ENCODE measurements around the gene COL21A1. TPM values are rescaled to one million over a fixed set of nuclear protein-coding genes. Genes with fewer than 3 reads are reported as not detected.

Gene COL21A1
- total RNA-seq, 1 experiment from 2014 or later: 1.8 TPM

- WGBS (ENCODE audit: extremely low coverage, insufficient read length, low lambda C conversion rate): no CpG with 5 or more reads among the region's 1 CpG
- no peak overlapping the region for H3K27ac Mint-ChIP-seq
- Histone ChIP-seq H3K4me1 (ENCODE audit: insufficient read depth, low read length) (no peaks in the 10 kb centered on the region), H3K27me3 (ENCODE audit: insufficient read depth, low read length) (no peaks in the 10 kb centered on the region), H3K79me2 (ENCODE audit: insufficient read depth, low read length) (no peaks in the 10 kb centered on the region), H3K27ac (ENCODE audit: insufficient read length, low read depth, low read length) (no peak overlapping the region), H3K18ac (ENCODE audit: insufficient read length, low read depth, low read length) (no peak overlapping the region), H2BK20ac (ENCODE audit: low read depth, low read length, poor library complexity, severe bottlenecking) (no peak overlapping the region), H3K23ac (ENCODE audit: insufficient read length, low read depth, low read length) (no peak overlapping the region), H3K56ac (ENCODE audit: insufficient read length, low read depth, low read length) (no peak overlapping the region), H4K20me1 (ENCODE audit: control insufficient read depth, insufficient read depth, insufficient read length) (no peaks in the 10 kb centered on the region), H4K8ac (replicated peaks; ENCODE audit: insufficient read length, low read depth, low read length) (no peak overlapping the region), H4K91ac (ENCODE audit: insufficient read length, low read depth, low read length) (no peak overlapping the region), H3K4me2 (ENCODE audit: insufficient read depth, insufficient read length, low read length) (no peak overlapping the region), H2BK5ac (ENCODE audit: insufficient read length, low read length) (no peak overlapping the region), H3K4ac (ENCODE audit: low read depth, low read length) (no peak overlapping the region), H2AK5ac (ENCODE audit: insufficient read length, low read length) (no peak overlapping the region), H2BK120ac (ENCODE audit: low read depth, low read length, poor library complexity, severe bottlenecking) (no peak overlapping the region), H4K5ac (ENCODE audit: insufficient read length, low read depth, low read length) (no peak overlapping the region), H2BK12ac (ENCODE audit: insufficient read length, low read depth, low read length) (no peak overlapping the region), H3T11ph (ENCODE audit: low read length) (no peak overlapping the region), H3K9me3 (ENCODE audit: control insufficient read depth, low read depth, low read length) (no peaks in the 10 kb centered on the region), H3K79me1 (ENCODE audit: insufficient read depth, low read depth, low read length, poor library complexity, severe bottlenecking) (no peaks in the 10 kb centered on the region), H2AFZ (ENCODE audit: low read length) (no peak overlapping the region), H2BK15ac (ENCODE audit: low read depth, low read length) (no peak overlapping the region), H3K23me2 (ENCODE audit: insufficient read length, low read depth, low read length, poor library complexity, severe bottlenecking) (no peaks in the 10 kb centered on the region), H3K9ac (ENCODE audit: extremely low read depth, insufficient read length, low read length) (no peak overlapping the region), H3K14ac (ENCODE audit: insufficient read depth, low read length) (no peak overlapping the region)
- no peak overlapping the region for H3K4me3 Mint-ChIP-seq
- H3K36me3 Mint-ChIP-seq (ENCODE audit: insufficient read depth in 1 of 3, low read depth in 3 of 3): no peaks in the 10 kb centered on the region
- H3K27me3 Mint-ChIP-seq (ENCODE audit: low read depth): no peaks in the 10 kb centered on the region
- DNase-seq: no peak
- no peak for TF ChIP-seq CTCF (conservative IDR thresholded peaks at IDR 0.05)
- H3K9me3 Mint-ChIP-seq: no peaks in the 10 kb centered on the region
- no peaks in the 10 kb centered on the region for H3K4me1 Mint-ChIP-seq
These were observed 184.5 kb downstream of the COL21A1 start for GRCh38 chr6:56062836-56063235.
